Measurements from ENCODE around the gene TNRC18. TPM values are rescaled to one million over a fixed set of nuclear protein-coding genes. Genes with fewer than 3 reads are reported as not detected.

The TNRC18 gene
- total and polyA plus RNA-seq, 4 donors = 42.5 to 130 (median 80.2) TPM

- WGBS (ENCODE audit: insufficient coverage) = 3% methylated on average over 13 of the region's 20 CpGs
- no peak overlapping the region for H3K4me3 ChIP-seq (ENCODE audit: low read depth, low read length)
- H3K9me3 ChIP-seq (ENCODE audit: control insufficient read depth, insufficient read depth, low read length) = no peaks in the 10 kb centered on the region
- DNase-seq (ENCODE audit: low read depth in 4 of 6, low spot score in 6 of 6) = peak; percentile 36 to 95 (median 72)
- H3K4me1 ChIP-seq (ENCODE audit: control insufficient read depth, insufficient read depth, low read length) = peaks cover 51% of the 10 kb centered on the region
- H3K36me3 ChIP-seq (ENCODE audit: control insufficient read depth, insufficient read depth, low read length) = peaks cover 67% of the 10 kb centered on the region
- peak overlapping the region; percentile 71 for H3K27ac ChIP-seq (ENCODE audit: low read depth, low read length)
- H3K27me3 ChIP-seq (ENCODE audit: control insufficient read depth, insufficient read depth, low read length) = no peaks in the 10 kb centered on the region
These were observed 41.2 kb downstream of the TNRC18 start for GRCh38 chr7:5382281-5382892.

GRCh38 chr7:5381071-5381772 lies 42.4 kb downstream of the TNRC18 start:
- no peak overlapping the region for H3K27ac ChIP-seq (ENCODE audit: low read depth, low read length)
- H3K9me3 ChIP-seq (ENCODE audit: control insufficient read depth, insufficient read depth, low read length) = no peaks in the 10 kb centered on the region
- WGBS (ENCODE audit: insufficient coverage) = 75% methylated on average over 9 of the region's 11 CpGs
- H3K4me3 ChIP-seq (ENCODE audit: low read depth, low read length) = no peak overlapping the region
- peaks cover 51% of the 10 kb centered on the region for H3K4me1 ChIP-seq (ENCODE audit: control insufficient read depth, insufficient read depth, low read length)
- no peak for DNase-seq (ENCODE audit: low read depth in 4 of 6, low spot score in 6 of 6)
- peaks cover 69% of the 10 kb centered on the region for H3K36me3 ChIP-seq (ENCODE audit: control insufficient read depth, insufficient read depth, low read length)
- H3K27me3 ChIP-seq (ENCODE audit: control insufficient read depth, insufficient read depth, low read length) = no peaks in the 10 kb centered on the region

- Histone ChIP-seq H3K9me3 (ENCODE audit: control insufficient read depth, insufficient read depth, low read length) (no peaks in the 10 kb centered on the region), H3K27ac (ENCODE audit: low read depth, low read length) (no peak overlapping the region), H3K4me3 (ENCODE audit: low read depth, low read length) (no peak overlapping the region), H3K4me1 (ENCODE audit: control insufficient read depth, insufficient read depth, low read length) (peaks cover 51% of the 10 kb centered on the region), H3K36me3 (ENCODE audit: control insufficient read depth, insufficient read depth, low read length) (peaks cover 72% of the 10 kb centered on the region), H3K27me3 (ENCODE audit: control insufficient read depth, insufficient read depth, low read length) (no peaks in the 10 kb centered on the region)
- DNase-seq (ENCODE audit: low read depth in 4 of 6, low spot score in 6 of 6) = no peak
- WGBS (ENCODE audit: insufficient coverage) = 85% methylated on average over 20 of the region's 20 CpGs
These were observed 43.1 kb downstream of the TNRC18 start for GRCh38 chr7:5380350-5381070.

- no peaks in the 10 kb centered on the region for H3K9me3 ChIP-seq (ENCODE audit: control insufficient read depth, insufficient read depth, low read length)
- no peak overlapping the region for H3K27ac ChIP-seq (ENCODE audit: low read depth, low read length)
- peaks cover 45% of the 10 kb centered on the region for H3K4me1 ChIP-seq (ENCODE audit: control insufficient read depth, insufficient read depth, low read length)
- no peak for DNase-seq (ENCODE audit: low read depth in 4 of 6, low spot score in 6 of 6)
- no peaks in the 10 kb centered on the region for H3K27me3 ChIP-seq (ENCODE audit: control insufficient read depth, insufficient read depth, low read length)
- WGBS (ENCODE audit: insufficient coverage) = 87% methylated on average over 16 of the region's 17 CpGs
- no peak overlapping the region for H3K4me3 ChIP-seq (ENCODE audit: low read depth, low read length)
- peaks cover 76% of the 10 kb centered on the region for H3K36me3 ChIP-seq (ENCODE audit: control insufficient read depth, insufficient read depth, low read length)
These were observed 44.1 kb downstream of the TNRC18 start for GRCh38 chr7:5379546-5379945.

- Histone ChIP-seq H3K27me3 (ENCODE audit: control insufficient read depth, insufficient read depth, low read length) (no peaks in the 10 kb centered on the region), H3K9me3 (ENCODE audit: control insufficient read depth, insufficient read depth, low read length) (no peaks in the 10 kb centered on the region), H3K4me1 (ENCODE audit: control insufficient read depth, insufficient read depth, low read length) (peaks cover 28% of the 10 kb centered on the region), H3K36me3 (ENCODE audit: control insufficient read depth, insufficient read depth, low read length) (peaks cover 81% of the 10 kb centered on the region), H3K4me3 (ENCODE audit: low read depth, low read length) (no peak overlapping the region), H3K27ac (ENCODE audit: low read depth, low read length) (no peak overlapping the region)
- no peak for DNase-seq (ENCODE audit: low read depth in 4 of 6, low spot score in 6 of 6)
- 86% methylated on average over 16 of the region's 16 CpGs for WGBS (ENCODE audit: insufficient coverage)
These were observed 45.8 kb downstream of the TNRC18 start for GRCh38 chr7:5377816-5378215.

GRCh38 chr7:5377279-5377678 lies 46.4 kb downstream of the TNRC18 start:
- no peak overlapping the region for H3K4me3 ChIP-seq (ENCODE audit: low read depth, low read length)
- no peaks in the 10 kb centered on the region for H3K27me3 ChIP-seq (ENCODE audit: control insufficient read depth, insufficient read depth, low read length)
- no peaks in the 10 kb centered on the region for H3K9me3 ChIP-seq (ENCODE audit: control insufficient read depth, insufficient read depth, low read length)
- peaks cover 83% of the 10 kb centered on the region for H3K36me3 ChIP-seq (ENCODE audit: control insufficient read depth, insufficient read depth, low read length)
- H3K27ac ChIP-seq (ENCODE audit: low read depth, low read length) = no peak overlapping the region
- 96% methylated on average over 18 of the region's 20 CpGs for WGBS (ENCODE audit: insufficient coverage)
- peaks cover 23% of the 10 kb centered on the region for H3K4me1 ChIP-seq (ENCODE audit: control insufficient read depth, insufficient read depth, low read length)
- DNase-seq (ENCODE audit: low read depth in 4 of 6, low spot score in 6 of 6) = no peak

- no peaks in the 10 kb centered on the region for H3K27me3 ChIP-seq (ENCODE audit: control insufficient read depth, insufficient read depth, low read length)
- H3K36me3 ChIP-seq (ENCODE audit: control insufficient read depth, insufficient read depth, low read length) = peaks cover 88% of the 10 kb centered on the region
- H3K27ac ChIP-seq (ENCODE audit: low read depth, low read length) = no peak overlapping the region
- H3K9me3 ChIP-seq (ENCODE audit: control insufficient read depth, insufficient read depth, low read length) = no peaks in the 10 kb centered on the region
- 88% methylated on average over 20 of the region's 20 CpGs for WGBS (ENCODE audit: insufficient coverage)
- peaks cover 9% of the 10 kb centered on the region for H3K4me1 ChIP-seq (ENCODE audit: control insufficient read depth, insufficient read depth, low read length)
- H3K4me3 ChIP-seq (ENCODE audit: low read depth, low read length) = no peak overlapping the region
- no peak for DNase-seq (ENCODE audit: low read depth in 4 of 6, low spot score in 6 of 6)
These were observed 47.7 kb downstream of the TNRC18 start for GRCh38 chr7:5375925-5376324.

GRCh38 chr7:5374464-5374863 lies 49.2 kb downstream of the TNRC18 start:
- peaks cover 87% of the 10 kb centered on the region for H3K36me3 ChIP-seq (ENCODE audit: control insufficient read depth, insufficient read depth, low read length)
- H3K27ac ChIP-seq (ENCODE audit: low read depth, low read length) = no peak overlapping the region
- DNase-seq (ENCODE audit: low read depth in 4 of 6, low spot score in 6 of 6) = no peak
- peaks cover 3% of the 10 kb centered on the region for H3K4me1 ChIP-seq (ENCODE audit: control insufficient read depth, insufficient read depth, low read length)
- H3K27me3 ChIP-seq (ENCODE audit: control insufficient read depth, insufficient read depth, low read length) = no peaks in the 10 kb centered on the region
- no peak overlapping the region for H3K4me3 ChIP-seq (ENCODE audit: low read depth, low read length)
- 98% methylated on average over 18 of the region's 19 CpGs for WGBS (ENCODE audit: insufficient coverage)
- H3K9me3 ChIP-seq (ENCODE audit: control insufficient read depth, insufficient read depth, low read length) = no peaks in the 10 kb centered on the region

GRCh38 chr7:5373300-5373699 lies 50.3 kb downstream of the TNRC18 start:
- 84% methylated on average over 6 of the region's 6 CpGs for WGBS (ENCODE audit: insufficient coverage)

More at GRCh38 chr7:5373300-5373699, 50.3 kb downstream of the TNRC18 start:
- DNase-seq (ENCODE audit: low read depth in 4 of 6, low spot score in 6 of 6) = no peak
- Histone ChIP-seq H3K27ac (ENCODE audit: low read depth, low read length) (no peak overlapping the region), H3K27me3 (ENCODE audit: control insufficient read depth, insufficient read depth, low read length) (no peaks in the 10 kb centered on the region), H3K9me3 (ENCODE audit: control insufficient read depth, insufficient read depth, low read length) (no peaks in the 10 kb centered on the region), H3K36me3 (ENCODE audit: control insufficient read depth, insufficient read depth, low read length) (peaks cover 90% of the 10 kb centered on the region), H3K4me3 (ENCODE audit: low read depth, low read length) (no peak overlapping the region), H3K4me1 (ENCODE audit: control insufficient read depth, insufficient read depth, low read length) (peaks cover 3% of the 10 kb centered on the region)
